MM.1S (cell line): ENCODE measurements around the gene SEMA3G.

ENCODE experiments used
- CTCF ChIP-seq: fragments of 300-600 bp; sonication (generic); IDR thresholded peaks from 2 replicates; pipeline ENCODE4 v1.5.1; 2016; ENCODE audit warnings: antibody characterized with exemption, low read length, mixed read lengths
- EZH2 ChIP-seq: fragments of 300-600 bp; sonication (generic); optimal IDR thresholded peaks from 2 replicates; pipeline ENCODE3; 2017; ENCODE audit warnings: low read depth, mild to moderate bottlenecking, antibody characterized with exemption, low read length, mixed read lengths
- EZH2phosphoT487 ChIP-seq: fragments of 300-600 bp; sonication (generic); IDR thresholded peaks from 2 replicates; pipeline ENCODE4 v1.6.1; 2018; ENCODE audit warnings: antibody characterized with exemption, low read length

GRCh38 chr3:52415800-52416199 is 29.1 kb downstream of the SEMA3G start:
- TF ChIP-seq CTCF (no peak), EZH2 (no peak), EZH2phosphoT487 (no peak)
